DMS114 treated with DMSO at 0.1 percent for 48 hours (cell line): ENCODE measurements around the gene FIG4.
"Not testable (repeated sequence)": the region's sequence is repeated elsewhere in the genome, so short reads cannot be mapped to it uniquely, and the experiment has no call there.

ENCODE experiments used
- DNase-seq: peaks from one replicate; lab custom pipeline; 2025; ENCODE audit not compliant: unreplicated experiment; lab: John Stamatoyannopoulos, UW

The FIG4 gene

DNA sequence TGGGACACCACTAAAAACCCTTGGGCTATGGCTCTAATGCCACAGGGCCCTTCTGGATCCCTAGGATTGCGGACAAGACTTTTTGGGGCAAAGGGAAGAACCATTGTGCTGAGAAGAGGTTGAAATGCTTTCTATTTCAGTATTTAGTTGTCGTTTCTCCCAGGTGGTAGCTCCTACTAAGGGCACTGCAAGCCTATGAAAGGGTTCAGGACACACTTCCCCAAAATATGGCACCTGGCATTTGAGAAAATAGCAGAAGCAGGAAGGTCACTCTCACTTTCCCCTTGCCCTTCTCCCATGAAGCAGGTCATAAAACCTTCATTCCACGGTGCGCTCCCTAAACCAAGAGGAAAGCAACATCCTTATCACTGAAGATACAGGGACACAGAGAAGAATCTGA, 161.6 kb downstream of the FIG4 start:
- DNase-seq, result no peak

GRCh38 chr6:109853426-109853825, 162.3 kb downstream of the FIG4 start:
- DNase-seq, result no peak

GRCh38 chr6:109853951-109854350, 162.9 kb downstream of the FIG4 start:
- no peak for DNase-seq

DNA sequence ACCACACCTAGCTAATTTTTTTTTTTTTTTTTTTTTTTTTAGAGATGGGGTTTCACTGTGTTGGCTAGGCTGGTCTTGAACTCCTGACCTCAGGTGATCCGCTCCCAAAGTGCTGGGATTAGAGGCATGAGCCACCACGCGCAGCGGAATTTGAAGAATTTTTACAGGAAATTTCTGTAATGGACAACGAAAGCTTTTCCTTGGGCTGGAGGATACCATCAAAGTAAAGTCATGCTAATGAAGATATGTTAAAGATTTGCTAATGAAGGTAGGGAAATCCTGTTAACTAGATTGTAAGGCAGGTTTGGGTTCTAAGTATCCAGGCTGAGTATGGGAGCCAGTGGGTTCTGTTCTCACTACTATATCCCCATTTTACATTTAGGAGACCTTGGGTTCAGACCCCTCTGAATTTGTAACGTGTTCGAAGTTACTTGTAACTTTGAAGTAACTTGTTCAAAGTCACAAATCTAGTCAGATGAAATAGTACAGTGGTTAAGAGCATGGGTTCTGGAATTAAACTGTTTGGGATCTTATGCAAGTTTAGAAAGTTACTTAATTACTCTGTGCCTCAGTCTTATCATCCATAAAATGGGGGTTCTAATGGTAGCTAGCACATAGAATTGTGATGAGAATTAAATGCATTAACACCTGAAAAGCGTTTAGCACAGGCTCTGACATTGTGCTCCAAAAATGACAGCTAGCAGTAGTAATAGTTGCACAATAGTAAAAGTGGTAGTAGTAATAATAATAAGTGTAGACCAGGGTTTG, 163.6 kb downstream of the FIG4 start:
- DNase-seq, result no peak

DNA sequence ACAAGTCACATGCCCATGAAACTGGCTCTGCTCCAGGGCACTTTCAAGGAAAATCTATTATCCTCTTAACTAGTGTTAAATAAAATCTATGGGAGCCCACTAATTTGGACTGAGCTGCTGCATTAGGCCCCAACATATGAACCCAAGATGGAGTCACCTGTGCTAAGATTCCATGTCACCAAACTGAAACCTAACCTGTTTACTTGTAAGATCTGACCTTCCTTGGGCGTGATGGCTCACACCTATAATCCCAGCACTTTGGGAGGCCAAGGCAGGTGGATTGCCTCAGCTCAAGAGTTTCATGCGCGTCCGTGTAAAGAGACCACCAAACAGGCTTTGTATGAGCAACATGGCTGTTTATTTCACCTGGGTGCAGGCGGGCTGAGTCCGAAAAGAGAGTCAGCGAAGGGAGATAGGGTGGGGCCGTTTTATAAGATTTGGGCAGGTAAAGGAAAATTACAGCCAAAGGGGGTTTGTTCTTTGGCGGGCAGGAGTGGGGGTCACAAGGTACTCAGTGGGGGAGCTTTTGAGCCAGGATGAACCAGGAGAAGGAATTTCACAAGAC, 164.5 kb downstream of the FIG4 start:
- DNase-seq, result not testable (repeated sequence)

GRCh38 chr6:109861946-109862345, 170.8 kb downstream of the FIG4 start:
- no peak for DNase-seq

DNA sequence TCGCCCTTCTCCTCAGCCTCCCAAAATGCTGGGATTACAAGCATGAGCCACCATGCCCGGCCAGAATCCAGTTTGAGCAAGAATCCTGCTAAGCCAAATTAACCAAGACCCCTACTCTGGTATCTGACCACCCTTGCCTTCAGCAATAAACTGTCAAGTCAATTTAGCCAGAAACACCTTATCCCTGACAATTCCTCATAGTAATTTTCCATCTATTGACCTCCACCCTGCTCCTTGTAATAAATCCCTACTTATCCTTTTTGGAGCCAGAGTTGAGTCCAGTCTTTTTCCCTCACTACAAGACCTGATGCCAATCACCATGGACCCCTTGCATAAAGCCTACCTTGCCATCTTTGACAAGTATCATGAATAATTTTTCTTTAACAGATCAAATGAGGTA, 173.0 kb downstream of the FIG4 start:
- DNase-seq, result no peak

DNA sequence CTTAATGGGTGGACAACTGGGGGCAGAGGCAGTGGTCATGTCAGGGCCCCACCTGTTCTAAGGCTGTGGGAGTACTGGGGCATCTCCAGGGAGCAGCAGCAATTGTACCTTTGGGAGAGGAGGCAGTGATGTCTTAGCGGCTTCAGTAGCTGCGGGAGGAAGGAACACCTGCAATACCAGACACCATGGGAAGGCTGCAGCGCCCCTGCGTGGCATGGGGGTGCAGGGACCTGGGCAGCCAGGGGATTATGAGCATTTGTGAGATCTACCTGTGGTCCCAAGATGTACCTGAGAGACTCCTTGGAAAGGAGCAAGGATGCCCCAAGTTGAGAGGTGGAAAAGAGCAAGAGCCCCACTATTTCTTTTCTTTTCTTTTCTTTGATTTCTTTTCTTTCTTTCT, 174.9 kb downstream of the FIG4 start:
- no peak for DNase-seq

- no peak for DNase-seq
Observed at GRCh38 chr6:109867009-109867969, 176.2 kb downstream of the FIG4 start.

DNA sequence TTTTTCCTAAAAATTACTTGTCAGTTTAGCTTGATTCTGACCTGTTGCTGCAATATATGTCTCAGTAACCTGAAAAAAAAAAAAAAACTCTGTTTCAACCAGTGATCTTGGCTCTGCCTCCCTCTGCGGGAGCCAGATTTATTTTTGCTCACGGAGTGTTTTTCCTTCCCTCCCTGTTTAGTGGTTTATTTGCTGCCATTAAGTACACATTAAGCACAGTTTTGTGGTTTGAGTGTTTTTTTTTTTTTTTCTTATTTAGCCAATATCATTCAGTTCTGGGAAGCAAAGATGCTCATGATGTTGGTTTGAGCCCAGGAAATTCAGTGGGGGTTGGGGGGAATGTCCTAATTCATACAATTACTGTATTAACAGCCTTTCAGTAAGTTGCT, 176.9 kb downstream of the FIG4 start:
- DNase-seq, result no peak

DNA sequence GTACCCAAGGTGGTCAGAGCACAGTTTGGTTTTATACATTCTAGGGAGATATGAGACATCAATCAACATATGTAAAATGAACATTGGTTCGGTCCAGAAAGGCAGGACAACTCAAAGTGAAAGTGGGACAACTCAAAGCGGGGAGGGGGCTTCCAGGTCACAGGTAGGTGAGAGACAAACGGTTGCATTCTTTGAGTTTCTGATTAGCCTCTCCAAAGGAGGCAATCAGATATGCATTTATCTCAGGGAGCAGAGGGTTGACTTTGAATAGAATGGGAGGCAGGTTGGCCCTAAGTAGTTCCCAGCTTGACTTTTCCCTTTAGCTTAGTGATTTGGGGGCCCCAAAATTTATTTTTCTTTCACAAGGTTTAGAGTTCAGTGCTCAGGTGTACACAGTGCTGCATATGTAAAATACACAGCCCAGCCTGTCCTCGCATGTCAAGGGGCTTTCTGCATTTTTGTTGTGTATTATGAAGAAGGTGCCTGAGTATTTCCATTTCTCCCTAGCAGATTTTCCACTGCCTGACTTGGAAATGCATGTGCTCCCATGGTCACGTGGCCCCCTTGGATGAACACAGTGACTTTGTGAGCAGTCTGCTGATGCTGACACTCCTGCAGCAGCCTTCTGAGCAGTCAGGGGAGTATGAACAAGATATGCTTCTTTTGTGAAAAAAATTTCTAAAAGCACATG, 178.4 kb downstream of the FIG4 start:
- not testable (repeated sequence) for DNase-seq

DNA sequence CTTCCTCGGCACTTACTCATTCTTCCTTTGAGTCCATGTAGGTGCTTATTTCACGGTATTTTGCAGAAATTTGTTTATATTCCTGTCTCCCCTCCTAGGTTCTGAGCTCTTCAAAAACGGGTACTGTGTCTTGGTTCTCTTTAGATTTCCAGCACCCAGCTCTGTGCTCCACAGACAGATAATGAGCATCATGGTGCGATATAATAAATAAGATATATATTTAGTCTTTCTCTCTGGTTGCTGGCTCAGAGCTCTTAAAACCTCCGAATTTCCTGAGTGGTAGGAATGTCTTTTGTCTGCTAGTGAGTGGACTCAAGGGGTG, 179.0 kb downstream of the FIG4 start:
- DNase-seq, result no peak

GRCh38 chr6:109872549-109872948, 181.5 kb downstream of the FIG4 start:
- no peak for DNase-seq

- no peak for DNase-seq
Observed at GRCh38 chr6:109872968-109873545, 182.0 kb downstream of the FIG4 start.

- DNase-seq, result no peak
Observed at GRCh38 chr6:109874086-109874485, 183.0 kb downstream of the FIG4 start.

DNA sequence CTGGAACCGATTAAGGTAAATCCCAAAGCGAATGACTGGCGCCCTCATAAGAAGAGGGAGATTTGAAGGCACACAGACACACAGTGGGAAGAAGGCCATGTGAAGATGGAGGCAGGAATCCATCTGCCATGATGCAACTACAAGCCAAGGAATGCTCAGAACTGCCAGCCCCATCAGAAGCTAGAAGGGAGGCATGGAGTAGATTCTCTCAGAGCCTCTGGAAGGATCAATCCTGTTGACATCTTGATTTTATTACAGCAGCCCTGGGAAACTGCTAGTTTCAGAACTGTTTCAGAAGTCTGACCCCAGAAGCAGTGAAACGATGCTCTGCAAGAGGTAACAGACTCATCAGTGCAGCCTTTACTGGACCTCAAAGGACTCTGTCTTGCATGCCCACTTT, 183.5 kb downstream of the FIG4 start:
- DNase-seq, result no peak
